Muscle of back (tissue), 11 donors: ENCODE data around the gene LORICRIN. TPM values are rescaled to one million over a fixed set of nuclear protein-coding genes. Genes with fewer than 3 reads are reported as not detected.

Experiments
- DNase-seq, 3 donors: peaks; one replicate each; pipeline versions ENCODE4 v3.0.0 to v3.0.0-alpha.2; 2013
- polyA plus RNA-seq, 10 donors: library from polyadenylated mRNA; unstranded; fragments of 120-200 nt; gene quantifications; one replicate each; pipeline ENCODE4 v1.2.1, GENCODE V29; 2013; ENCODE audit not compliant: insufficient read length in 10 of 10

Gene LORICRIN
- polyA plus RNA-seq, 10 donors = not detected

GRCh38 chr1:153302308-153302707 lies 42.8 kb downstream of the LORICRIN start:
- no peak for DNase-seq

GRCh38 chr1:153305682-153306081 lies 46.2 kb downstream of the LORICRIN start:
- no peak for DNase-seq

GRCh38 chr1:153306303-153307220 lies 47.1 kb downstream of the LORICRIN start:
- peak in 1 of 3 donors; percentile 7 for DNase-seq

GRCh38 chr1:153307221-153307600 lies 47.7 kb downstream of the LORICRIN start:
- DNase-seq = no peak

GRCh38 chr1:153308540-153308939 lies 49.1 kb downstream of the LORICRIN start:
- no peak for DNase-seq

GRCh38 chr1:153309441-153309840 lies 50.0 kb downstream of the LORICRIN start:
- DNase-seq = no peak

GRCh38 chr1:153310526-153310925 lies 51.0 kb downstream of the LORICRIN start:
- no peak for DNase-seq

Other genes starting within 250 kb of the LORICRIN start
- 1 to 10 TPM in 1 of 10 donors, under 1 TPM in 1, not detected in 8; 0.24 to 7.1 TPM for gene SPRR1B, start 228.5 kb upstream of the LORICRIN start, polyA plus RNA-seq
- gene SPRR2D, start 218.6 kb upstream of the LORICRIN start, polyA plus RNA-seq = not detected
- under 1 TPM in 1 of 10 donors, not detected in 9; 0.28 TPM for gene SPRR2A, start 202.2 kb upstream of the LORICRIN start, polyA plus RNA-seq
- gene SPRR2B, start 188.1 kb upstream of the LORICRIN start, polyA plus RNA-seq = not detected
- gene SPRR2E, start 165.2 kb upstream of the LORICRIN start, polyA plus RNA-seq = not detected
- gene SPRR2F, start 146.2 kb upstream of the LORICRIN start, polyA plus RNA-seq = under 1 TPM in 2 of 10 donors, not detected in 8; 0.48 to 0.75 TPM
- gene SPRR2G, start 108.8 kb upstream of the LORICRIN start, polyA plus RNA-seq = under 1 TPM in 1 of 10 donors, not detected in 9; 0.48 TPM
- gene LELP1, start 56.3 kb upstream of the LORICRIN start, polyA plus RNA-seq = not detected
- gene PRR9, start 42.1 kb upstream of the LORICRIN start, polyA plus RNA-seq = not detected
- gene PGLYRP3, start 53.3 kb downstream of the LORICRIN start, polyA plus RNA-seq = under 1 TPM in 2 of 10 donors, not detected in 8; 0.25 to 0.26 TPM
- 1 to 10 TPM in 2 of 10 donors, not detected in 8; 1.1 to 1.7 TPM for gene PGLYRP4, start 89.2 kb downstream of the LORICRIN start, polyA plus RNA-seq
- 10 to 100 TPM in 9 of 10 donors, 1 to 10 TPM in 1; 9.4 to 40.7 (median 25.4) TPM for gene S100A9, start 98.2 kb downstream of the LORICRIN start, polyA plus RNA-seq
- 1 to 10 TPM in 6 of 10 donors, under 1 TPM in 3, not detected in 1; 0.26 to 4.9 (median 1.8) TPM for gene S100A12, start 115.9 kb downstream of the LORICRIN start, polyA plus RNA-seq
- 10 to 100 TPM in 8 of 10 donors, 1 to 10 TPM in 2; 4.7 to 37.0 (median 13.9) TPM for gene S100A8, start 131.4 kb downstream of the LORICRIN start, polyA plus RNA-seq
- not detected for gene S100A7A, start 156.8 kb downstream of the LORICRIN start, polyA plus RNA-seq
- gene S100A7, start 201.0 kb downstream of the LORICRIN start, polyA plus RNA-seq = not detected